ENCODE data around the gene VEGFD. TPM values are rescaled to one million over a fixed set of nuclear protein-coding genes. Genes with fewer than 3 reads are reported as not detected.

VEGFD gene
- total RNA-seq, 1 donor from 2014 or later = 0.32 TPM

- no peak for DNase-seq (ENCODE audit: low read depth)
Observed at GRCh38 chrX:15359701-15360100, 24.5 kb downstream of the VEGFD start.

- no peak for DNase-seq (ENCODE audit: low read depth)
Observed at GRCh38 chrX:15358533-15358932, 25.7 kb downstream of the VEGFD start.

GRCh38 chrX:15356444-15356843 lies 27.8 kb downstream of the VEGFD start:
- DNase-seq (ENCODE audit: low read depth) = peak; percentile 9

GRCh38 chrX:15350329-15350996 lies 33.8 kb downstream of the VEGFD start:
- DNase-seq (ENCODE audit: low read depth) = no peak

GRCh38 chrX:15349046-15349445 lies 35.2 kb downstream of the VEGFD start:
- peak; percentile 59 for DNase-seq (ENCODE audit: low read depth)

- DNase-seq (ENCODE audit: low read depth) = peak; percentile 1
Observed at GRCh38 chrX:15345976-15346375, 38.2 kb downstream of the VEGFD start.

GRCh38 chrX:15344106-15344505 lies 40.1 kb downstream of the VEGFD start:
- no peak for DNase-seq (ENCODE audit: low read depth)

- no peak for DNase-seq (ENCODE audit: low read depth)
Observed at GRCh38 chrX:15343075-15343476, 41.1 kb downstream of the VEGFD start.

GRCh38 chrX:15340867-15341266 lies 43.3 kb downstream of the VEGFD start:
- no peak for DNase-seq (ENCODE audit: low read depth)

GRCh38 chrX:15336023-15336413 lies 48.2 kb downstream of the VEGFD start:
- peak; percentile 12 for DNase-seq (ENCODE audit: low read depth)

- DNase-seq (ENCODE audit: low read depth) = peak; percentile 95
Observed at GRCh38 chrX:15335135-15336022, 48.8 kb downstream of the VEGFD start, which contains the start of gene PIGA. Gene PIGA, minus strand, starts transcription at chrX:15335523. Its CDS starts 3,593 bp downstream, at chrX:15331930.

- DNase-seq (ENCODE audit: low read depth) = no peak
Observed at GRCh38 chrX:15334561-15334960, 49.7 kb downstream of the VEGFD start.

- DNase-seq (ENCODE audit: low read depth) = no peak
Observed at GRCh38 chrX:15328821-15329220, 55.4 kb downstream of the VEGFD start.

GRCh38 chrX:15328131-15328530 lies 56.1 kb downstream of the VEGFD start:
- no peak for DNase-seq (ENCODE audit: low read depth)

GRCh38 chrX:15322472-15322871 lies 61.7 kb downstream of the VEGFD start:
- DNase-seq (ENCODE audit: low read depth) = no peak

GRCh38 chrX:15322072-15322471 lies 62.1 kb downstream of the VEGFD start:
- DNase-seq (ENCODE audit: low read depth) = no peak

GRCh38 chrX:15321447-15321846 lies 62.8 kb downstream of the VEGFD start:
- DNase-seq (ENCODE audit: low read depth) = no peak

- no peak for DNase-seq (ENCODE audit: low read depth)
Observed at GRCh38 chrX:15320297-15320696, 63.9 kb downstream of the VEGFD start.

GRCh38 chrX:15319075-15319474 lies 65.1 kb downstream of the VEGFD start:
- no peak for DNase-seq (ENCODE audit: low read depth)

- DNase-seq (ENCODE audit: low read depth) = no peak
Observed at GRCh38 chrX:15315509-15315908, 68.7 kb downstream of the VEGFD start, which contains the start of gene ASB11. Gene ASB11, minus strand, starts transcription at chrX:15315640. Its CDS starts 35 bp downstream, at chrX:15315605.

GRCh38 chrX:15314472-15314871 lies 69.7 kb downstream of the VEGFD start:
- no peak for DNase-seq (ENCODE audit: low read depth)

- DNase-seq (ENCODE audit: low read depth) = no peak
Observed at GRCh38 chrX:15311119-15311518, 73.1 kb downstream of the VEGFD start.

Data from myocyte (in vitro differentiated cells).